Osteoblast (primary cell): Measurements from ENCODE around the gene KAZN. TPM values are rescaled to one million over a fixed set of nuclear protein-coding genes. Genes with fewer than 3 reads are reported as not detected.

Source experiments
- DNase-seq: peaks from one replicate; pipeline ENCODE4 v3.0.0; 2011; ENCODE audit warnings: low spot score, mixed read lengths; ENCODE audit not compliant: insufficient read length; ENCODE audit errors: missing footprints
- H2AFZ ChIP-seq: 2 replicates; pipeline ENCODE4 v1.6.0; 2011; ENCODE audit warnings: mild to moderate bottlenecking, low read length
- H3K27ac ChIP-seq: 2 replicates; pipeline ENCODE4 v1.5.1; 2011; ENCODE audit warnings: mild to moderate bottlenecking, low read depth, low read length, moderate library complexity
- H3K27me3 ChIP-seq: 2 replicates; pipeline ENCODE4 v1.6.0; 2012; ENCODE audit warnings: mild to moderate bottlenecking, control low read depth, inconsistent platforms, low read length, moderate library complexity; ENCODE audit not compliant: insufficient read depth
- H3K36me3 ChIP-seq: 2 replicates; pipeline ENCODE4 v1.5.1; 2011; ENCODE audit warnings: mild to moderate bottlenecking, low read length, control low read depth, moderate library complexity; ENCODE audit not compliant: insufficient read depth
- H3K4me1 ChIP-seq: 2 replicates; pipeline ENCODE4 v1.5.1; 2011; ENCODE audit warnings: mild to moderate bottlenecking, low read length, control low read depth, moderate library complexity; ENCODE audit not compliant: insufficient read depth
- H3K4me2 ChIP-seq: 2 replicates; pipeline ENCODE4 v1.6.0; 2011; ENCODE audit warnings: mild to moderate bottlenecking, low read length; ENCODE audit not compliant: insufficient read depth
- H3K4me3 ChIP-seq: fragments of 200-600 bp; sonication (generic); 3 replicates; pipeline ENCODE4 v1.5.1; 2012; ENCODE audit warnings: mild to moderate bottlenecking, low read length, inconsistent platforms; ENCODE audit not compliant: insufficient read depth
- H3K79me2 ChIP-seq: 2 replicates; pipeline ENCODE4 v1.6.0; 2012; ENCODE audit warnings: mild to moderate bottlenecking, low read length, control low read depth, inconsistent platforms; ENCODE audit not compliant: insufficient read depth
- H3K9me3 ChIP-seq: 2 replicates; pipeline ENCODE4 v1.5.1; 2011; ENCODE audit warnings: low read depth, low read length, control low read depth
- H4K20me1 ChIP-seq: 2 replicates; pipeline ENCODE4 v1.6.0; 2012; ENCODE audit warnings: mild to moderate bottlenecking, low read length, control low read depth; ENCODE audit not compliant: insufficient read depth
- CTCF ChIP-seq: IDR thresholded peaks from 2 replicates; pipeline ENCODE4 v1.5.1; 2011; ENCODE audit warnings: mild to moderate bottlenecking, low read depth, low read length, moderate library complexity; ENCODE audit errors: extremely low read depth
- total RNA-seq: library from RNA; depleted of rRNA; stranded (reverse); fragments of >200 nt; gene quantifications from 2 replicates; pipeline ENCODE4 v1.2.3, GENCODE V29; 2012

The KAZN gene
- total RNA-seq, 1 donor: 9.0 TPM

- Histone ChIP-seq H3K4me1 (no peaks in the 10 kb centered on the region), H4K20me1 (peaks cover 7% of the 10 kb centered on the region), H3K27ac (no peak overlapping the region), H3K27me3 (no peaks in the 10 kb centered on the region), H2AFZ (no peak overlapping the region), H3K9me3 (no peaks in the 10 kb centered on the region), H3K36me3 (peaks cover 2% of the 10 kb centered on the region), H3K4me2 (no peak overlapping the region), H3K79me2 (no peaks in the 10 kb centered on the region), H3K4me3 (no peak overlapping the region)
- TF ChIP-seq CTCF: no peak
- DNase-seq: peak; percentile 35
Observed at GRCh38 chr1:15045123-15045522, 446.6 kb downstream of the KAZN start.

- Histone ChIP-seq H3K36me3 (peaks cover 2% of the 10 kb centered on the region), H3K79me2 (no peaks in the 10 kb centered on the region), H3K27me3 (no peaks in the 10 kb centered on the region), H2AFZ (peak overlapping the region; percentile 2), H3K4me2 (no peak overlapping the region), H3K4me1 (no peaks in the 10 kb centered on the region), H4K20me1 (peaks cover 7% of the 10 kb centered on the region), H3K4me3 (no peak overlapping the region), H3K27ac (no peak overlapping the region), H3K9me3 (no peaks in the 10 kb centered on the region)
- peak; percentile 99 for DNase-seq
- peak; percentile 95 for TF ChIP-seq CTCF
Observed at GRCh38 chr1:15046487-15047165, 448.1 kb downstream of the KAZN start.

- no peak overlapping the region for H3K4me3 ChIP-seq
- H3K4me1 ChIP-seq: no peaks in the 10 kb centered on the region
- H3K36me3 ChIP-seq: peaks cover 2% of the 10 kb centered on the region
- no peak overlapping the region for H3K4me2 ChIP-seq
- no peak overlapping the region for H2AFZ ChIP-seq
- H3K27me3 ChIP-seq: no peaks in the 10 kb centered on the region
- peaks cover 7% of the 10 kb centered on the region for H4K20me1 ChIP-seq
- no peaks in the 10 kb centered on the region for H3K9me3 ChIP-seq
- no peak for DNase-seq
- no peak overlapping the region for H3K27ac ChIP-seq
- no peaks in the 10 kb centered on the region for H3K79me2 ChIP-seq
- TF ChIP-seq CTCF: no peak
Observed at GRCh38 chr1:15047237-15047636, 448.8 kb downstream of the KAZN start.

- H3K4me2 ChIP-seq: no peak overlapping the region
- DNase-seq: peak; percentile 59
- H3K36me3 ChIP-seq: no peaks in the 10 kb centered on the region
- H3K79me2 ChIP-seq: no peaks in the 10 kb centered on the region
- H3K27me3 ChIP-seq: no peaks in the 10 kb centered on the region
- H4K20me1 ChIP-seq: peaks cover 3% of the 10 kb centered on the region
- H3K9me3 ChIP-seq: no peaks in the 10 kb centered on the region
- TF ChIP-seq CTCF: no peak
- H3K4me3 ChIP-seq: no peak overlapping the region
- H3K27ac ChIP-seq: no peak overlapping the region
- H3K4me1 ChIP-seq: no peaks in the 10 kb centered on the region
- H2AFZ ChIP-seq: no peak overlapping the region
Observed at GRCh38 chr1:15048437-15048980, 450.0 kb downstream of the KAZN start.
